ENCODE results near the gene VAC14.

VAC14 gene

DNA sequence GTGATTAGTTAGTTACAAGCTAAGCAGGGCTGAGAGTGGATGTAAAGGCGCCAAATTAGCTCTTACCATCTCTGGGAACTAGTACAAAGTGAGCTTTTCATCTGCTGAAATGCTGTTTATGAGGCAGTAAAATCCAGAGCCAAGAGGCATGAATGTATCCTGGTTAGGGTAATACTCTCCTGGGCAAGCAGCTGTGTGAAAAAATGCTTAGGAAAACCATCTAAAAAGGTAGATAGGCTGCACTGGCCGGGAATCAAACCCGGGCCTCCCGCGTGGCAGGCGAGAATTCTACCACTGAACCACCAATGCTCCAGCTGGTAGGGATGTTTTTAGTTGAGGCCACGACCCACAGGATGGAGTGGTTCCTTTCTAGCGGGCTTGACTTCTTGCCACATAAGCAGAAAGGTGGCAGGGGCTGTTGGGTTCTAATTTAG is 23.0 kb downstream of the VAC14 start:
- TF ChIP-seq, protein P1, sequence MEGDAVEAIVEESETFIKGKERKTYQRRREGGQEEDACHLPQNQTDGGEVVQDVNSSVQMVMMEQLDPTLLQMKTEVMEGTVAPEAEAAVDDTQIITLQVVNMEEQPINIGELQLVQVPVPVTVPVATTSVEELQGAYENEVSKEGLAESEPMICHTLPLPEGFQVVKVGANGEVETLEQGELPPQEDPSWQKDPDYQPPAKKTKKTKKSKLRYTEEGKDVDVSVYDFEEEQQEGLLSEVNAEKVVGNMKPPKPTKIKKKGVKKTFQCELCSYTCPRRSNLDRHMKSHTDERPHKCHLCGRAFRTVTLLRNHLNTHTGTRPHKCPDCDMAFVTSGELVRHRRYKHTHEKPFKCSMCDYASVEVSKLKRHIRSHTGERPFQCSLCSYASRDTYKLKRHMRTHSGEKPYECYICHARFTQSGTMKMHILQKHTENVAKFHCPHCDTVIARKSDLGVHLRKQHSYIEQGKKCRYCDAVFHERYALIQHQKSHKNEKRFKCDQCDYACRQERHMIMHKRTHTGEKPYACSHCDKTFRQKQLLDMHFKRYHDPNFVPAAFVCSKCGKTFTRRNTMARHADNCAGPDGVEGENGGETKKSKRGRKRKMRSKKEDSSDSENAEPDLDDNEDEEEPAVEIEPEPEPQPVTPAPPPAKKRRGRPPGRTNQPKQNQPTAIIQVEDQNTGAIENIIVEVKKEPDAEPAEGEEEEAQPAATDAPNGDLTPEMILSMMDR (IDR thresholded peaks at IDR 0.05; ENCODE audit: insufficient read depth, low read depth, low read length, missing control alignments): no peak
- DNase-seq (ENCODE audit: low read depth): no peak
- no peak overlapping the region for H3K4me3 ChIP-seq (ENCODE audit: low read length)

DNA sequence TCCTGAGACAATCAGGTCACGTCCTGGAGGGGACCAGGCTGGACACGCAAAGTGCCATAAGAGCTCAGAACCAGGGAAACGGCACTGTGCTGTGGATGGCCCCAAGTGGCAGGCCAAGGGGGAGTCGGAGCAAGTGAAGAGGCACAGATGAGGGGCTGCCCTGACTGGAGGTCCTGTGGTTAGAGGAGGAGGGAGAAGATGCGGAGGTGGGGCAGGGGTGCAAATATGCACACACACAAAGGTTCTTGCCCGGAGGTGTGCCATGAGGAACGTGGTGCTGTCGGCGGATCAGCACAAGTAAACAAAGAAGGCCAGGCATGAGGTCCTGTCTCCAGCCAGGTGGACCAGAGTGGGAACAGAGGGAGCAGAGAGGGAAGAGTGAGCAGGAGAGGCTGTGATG is 23.5 kb downstream of the VAC14 start:
- TF ChIP-seq, protein P1 (IDR thresholded peaks at IDR 0.05; ENCODE audit: insufficient read depth, low read depth, low read length, missing control alignments): no peak
- no peak overlapping the region for H3K4me3 ChIP-seq (ENCODE audit: low read length)
- no peak for DNase-seq (ENCODE audit: low read depth)

DNA sequence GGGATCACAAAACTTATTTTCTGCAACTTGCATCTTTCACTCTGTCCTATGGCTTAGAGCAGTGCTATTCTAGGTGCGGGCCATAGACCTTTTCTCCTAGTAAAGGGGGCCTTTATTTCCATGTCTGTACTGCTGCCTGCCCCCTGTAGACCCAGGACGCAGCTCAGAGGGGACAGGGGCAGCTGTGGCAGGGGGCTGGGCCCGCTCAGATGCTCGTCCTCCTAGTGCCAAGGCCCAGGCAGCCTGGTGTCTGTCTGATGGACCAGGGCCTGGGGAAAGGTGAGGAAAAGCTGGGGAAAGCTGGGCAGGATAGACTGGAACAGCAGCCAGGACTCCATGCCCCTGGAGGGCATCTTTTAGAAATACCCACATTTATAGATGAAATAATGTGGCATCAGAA is 25.6 kb downstream of the VAC14 start:
- H3K4me3 ChIP-seq (ENCODE audit: low read length): no peak overlapping the region
- TF ChIP-seq, protein P1 (IDR thresholded peaks at IDR 0.05; ENCODE audit: insufficient read depth, low read depth, low read length, missing control alignments): no peak
- DNase-seq (ENCODE audit: low read depth): no peak

DNA sequence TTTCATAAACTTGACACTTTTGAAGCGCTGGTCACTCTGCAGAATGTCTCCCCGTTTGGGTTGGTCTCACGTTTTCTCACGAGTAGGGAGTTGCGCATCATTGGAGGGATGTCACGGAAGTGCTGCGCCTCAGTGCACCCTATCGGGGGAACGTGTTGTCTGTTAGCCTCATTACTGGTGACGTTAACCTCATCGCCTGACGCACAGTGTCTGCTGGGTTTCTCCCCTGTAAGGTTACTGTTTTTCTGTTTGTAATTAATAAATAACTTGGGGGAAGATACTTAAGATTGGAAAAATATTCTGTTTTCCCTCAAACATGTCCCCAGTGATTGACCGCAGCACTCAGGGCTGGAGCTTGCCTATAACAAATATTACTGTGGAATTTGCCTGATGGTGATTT is 26.7 kb downstream of the VAC14 start:
- TF ChIP-seq, protein P1 (IDR thresholded peaks at IDR 0.05; ENCODE audit: insufficient read depth, low read depth, low read length, missing control alignments): no peak
- DNase-seq (ENCODE audit: low read depth): no peak
- no peak overlapping the region for H3K4me3 ChIP-seq (ENCODE audit: low read length)

DNA sequence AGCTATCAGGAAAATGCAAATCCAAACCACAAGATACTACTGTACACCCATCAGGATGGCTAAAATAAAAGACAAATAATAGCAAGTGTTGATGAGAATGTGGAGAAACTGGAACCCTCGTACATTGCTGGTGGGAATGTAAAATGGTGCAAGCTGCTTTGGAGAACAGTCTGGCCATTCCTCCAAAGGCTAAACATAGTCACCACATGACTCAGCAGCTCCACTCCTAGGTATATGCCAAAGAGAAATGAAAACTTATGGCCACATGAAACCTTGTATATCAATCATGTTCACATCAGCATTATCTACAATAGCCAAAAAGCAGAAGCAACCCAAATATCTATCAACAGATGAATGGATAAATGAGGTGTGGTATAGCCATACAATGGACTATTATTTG is 28.5 kb downstream of the VAC14 start:
- H3K4me3 ChIP-seq (ENCODE audit: low read length): no peak overlapping the region
- TF ChIP-seq, protein P1 (IDR thresholded peaks at IDR 0.05; ENCODE audit: insufficient read depth, low read depth, low read length, missing control alignments): no peak
- peak; percentile 57 for DNase-seq (ENCODE audit: low read depth)

DNA sequence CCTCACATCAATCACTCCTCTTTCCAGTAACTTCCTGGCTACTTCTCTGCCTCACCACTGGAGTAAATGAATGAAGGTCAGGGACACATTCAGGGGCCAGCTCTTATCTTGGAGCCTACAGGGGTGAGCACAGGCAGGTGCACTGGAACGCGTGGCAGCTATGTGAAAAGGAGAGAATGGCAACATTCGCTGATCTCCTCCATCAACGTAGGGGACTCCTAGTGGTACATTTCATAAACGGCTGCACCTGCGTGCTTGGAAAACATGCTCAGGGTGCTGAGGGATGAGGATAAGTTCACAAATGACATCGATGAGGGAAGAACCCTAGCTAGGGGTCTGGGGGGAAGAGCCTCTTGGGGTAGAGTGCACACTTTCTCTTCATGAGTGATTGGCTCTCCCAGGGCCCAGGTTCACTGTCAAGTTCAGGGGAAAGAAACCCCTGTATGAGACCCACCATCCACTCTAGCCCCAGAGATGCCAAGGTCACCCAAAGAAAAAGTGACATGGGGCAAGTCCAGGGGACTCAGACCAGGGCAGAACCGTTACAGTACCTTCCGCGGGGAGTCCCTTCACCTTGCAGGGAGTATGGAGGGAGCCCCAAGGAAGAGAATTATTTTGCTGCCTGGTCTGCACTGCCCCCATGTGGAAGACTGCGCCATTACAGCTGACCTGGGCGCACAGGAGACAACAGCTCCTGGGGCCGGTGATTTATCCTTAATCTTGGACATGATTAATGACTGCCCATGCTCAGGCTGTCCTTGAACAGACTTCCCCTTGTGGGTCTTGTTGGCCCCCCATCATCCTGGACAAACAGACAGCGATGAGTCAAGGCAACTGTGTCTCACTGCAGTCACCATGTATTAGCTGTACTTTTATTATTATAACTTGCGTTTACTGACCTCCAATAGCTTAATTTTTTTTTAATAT is 30.1 kb downstream of the VAC14 start:
- no peak overlapping the region for H3K4me3 ChIP-seq (ENCODE audit: low read length)
- TF ChIP-seq, protein P1 (IDR thresholded peaks at IDR 0.05; ENCODE audit: insufficient read depth, low read depth, low read length, missing control alignments): peak; percentile 94
- DNase-seq (ENCODE audit: low read depth): peak; percentile 72

DNA sequence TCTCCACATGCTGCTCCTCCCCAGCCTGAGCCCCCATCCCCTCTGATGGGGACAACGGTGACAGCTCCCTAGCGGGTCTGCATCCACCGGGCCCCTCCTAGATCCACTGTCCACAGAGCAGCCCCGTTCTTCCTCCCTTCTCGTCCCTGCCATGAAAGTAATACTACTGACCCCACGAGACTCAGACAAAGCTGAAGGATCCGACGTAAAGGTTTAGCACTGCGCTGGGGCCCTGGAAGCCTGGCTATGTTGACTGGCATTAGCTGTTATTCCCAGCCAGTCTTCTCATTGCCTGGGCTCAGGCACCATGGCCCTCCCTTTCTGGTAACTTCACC is 30.7 kb downstream of the VAC14 start:
- DNase-seq (ENCODE audit: low read depth): no peak
- H3K4me3 ChIP-seq (ENCODE audit: low read length): no peak overlapping the region
- TF ChIP-seq, protein P1 (IDR thresholded peaks at IDR 0.05; ENCODE audit: insufficient read depth, low read depth, low read length, missing control alignments): no peak

All from epithelial cell of esophagus (primary cell).